Keratinocyte (primary cell): ENCODE data around the gene AK8. TPM values are rescaled to one million over a fixed set of nuclear protein-coding genes. Genes with fewer than 3 reads are reported as not detected.

ENCODE experiments used
- DNase-seq: peaks from one replicate; pipeline ENCODE4 v3.0.0-alpha.2; 2011; ENCODE audit warnings: low read depth, missing footprints, low spot score
- FAIRE-seq: peaks from 2 replicates; lab custom pipeline; 2011; peaks lifted over from hg19 to GRCh38; lab: Jason Lieb, UNC
- H2AFZ ChIP-seq: 2 replicates; pipeline ENCODE4 v1.6.0; 2012; ENCODE audit warnings: low read length, control low read depth, inconsistent platforms; ENCODE audit not compliant: control insufficient read depth
- H3K27ac ChIP-seq: 2 replicates; pipeline ENCODE4 v1.5.1; 2011; ENCODE audit warnings: low read length; ENCODE audit not compliant: control insufficient read depth, insufficient read depth
- H3K27me3 ChIP-seq: 3 replicates; pipeline ENCODE4 v1.6.0; 2011; ENCODE audit warnings: low read length; ENCODE audit not compliant: control insufficient read depth, insufficient read depth; ENCODE audit errors: extremely low read depth
- H3K36me3 ChIP-seq, 2 experiments: 2 replicates in 1 of 2; 3 replicates in 1 of 2; pipeline ENCODE4 v1.5.1; 2011; ENCODE audit warnings: low read length in 2 of 2, mild to moderate bottlenecking in 1 of 2; ENCODE audit not compliant: control insufficient read depth in 2 of 2, insufficient read depth in 2 of 2; ENCODE audit errors: extremely low read depth in 1 of 2
- H3K4me1 ChIP-seq: 3 replicates; pipeline ENCODE4 v1.5.1; 2011; ENCODE audit warnings: low read length; ENCODE audit not compliant: control insufficient read depth, insufficient read depth; ENCODE audit errors: extremely low read depth
- H3K4me2 ChIP-seq: 3 replicates; pipeline ENCODE4 v1.6.0; 2011; ENCODE audit warnings: low read depth, low read length; ENCODE audit not compliant: control insufficient read depth, insufficient read depth; ENCODE audit errors: extremely low read depth
- H3K4me3 ChIP-seq, 3 experiments: fragments of 200-600 bp in 1 of 3; sonication (generic) in 1 of 3; 2 replicates in 2 of 3; 3 replicates in 1 of 3; pipeline ENCODE4 v1.5.1; 2011 to 2016; ENCODE audit warnings: low read length in 3 of 3, mild to moderate bottlenecking in 3 of 3, control low read depth in 2 of 3, inconsistent platforms in 1 of 3, low read depth in 1 of 3, mixed read lengths in 1 of 3, mixed run types in 1 of 3, moderate library complexity in 1 of 3; ENCODE audit not compliant: control insufficient read depth in 2 of 3, insufficient read depth in 2 of 3; ENCODE audit errors: extremely low read depth in 1 of 3
- H3K79me2 ChIP-seq: 2 replicates; pipeline ENCODE4 v1.6.0; 2012; ENCODE audit warnings: low read length; ENCODE audit not compliant: control insufficient read depth, insufficient read depth
- H3K9ac ChIP-seq: 3 replicates; pipeline ENCODE4 v1.6.0; 2011; ENCODE audit warnings: low read length; ENCODE audit not compliant: control insufficient read depth, insufficient read depth; ENCODE audit errors: extremely low read depth
- H3K9me1 ChIP-seq: 3 replicates; pipeline ENCODE4 v1.6.0; 2011; ENCODE audit warnings: low read length; ENCODE audit not compliant: control insufficient read depth, insufficient read depth; ENCODE audit errors: extremely low read depth
- H3K9me3 ChIP-seq: 2 replicates; pipeline ENCODE4 v1.5.1; 2012; ENCODE audit warnings: low read depth, low read length; ENCODE audit not compliant: control insufficient read depth
- H4K20me1 ChIP-seq: 3 replicates; pipeline ENCODE4 v1.6.0; 2011; ENCODE audit warnings: low read length; ENCODE audit not compliant: control insufficient read depth, insufficient read depth; ENCODE audit errors: extremely low read depth
- CTCF ChIP-seq, 3 experiments: IDR thresholded peaks in 1 of 3; conservative IDR thresholded peaks in 1 of 3; optimal IDR thresholded peaks in 1 of 3; 2 replicates in 2 of 3; 3 replicates in 1 of 3; pipeline versions ENCODE3 to v1.5.1; 2011; ENCODE audit warnings: low read length in 3 of 3, mild to moderate bottlenecking in 3 of 3, moderate library complexity in 2 of 3, control low read depth in 1 of 3, inconsistent platforms in 1 of 3; ENCODE audit not compliant: insufficient read depth in 2 of 3; ENCODE audit errors: extremely low read depth in 1 of 3
- EZH2 ChIP-seq: IDR thresholded peaks from one replicate; pipeline ENCODE4 v1.6.1; 2012; ENCODE audit warnings: inconsistent platforms, mild to moderate bottlenecking, low read length, moderate library complexity
- dilution Hi-C: fragments of 300-500 bp; cut with MboI; formaldehyde crosslinking; loops from one replicate; pipeline ENCODE4 v1.7.0; 2020; ENCODE audit warnings: low sequenced_read_pairs; ENCODE audit not compliant: extremely low pct_ligation_motif_present
- polyA plus RNA-seq, 5 experiments: library from polyadenylated mRNA; depleted of rRNA in 3 of 5; stranded (reverse) in 3 of 5; stranded (forward) in 1 of 5; unstranded in 1 of 5; fragments of >200 nt; gene quantifications; 1 replicate in 1 of 5; 2 replicates in 3 of 5; 3 replicates in 1 of 5; pipeline versions ENCODE4 v1.2.1 to v1.2.3, GENCODE V29; 2011 to 2012; ENCODE audit warnings: missing spikeins in 2 of 5, low read depth in 1 of 5, low replicate concordance in 1 of 5

The AK8 gene
- polyA plus RNA-seq, 1 donor (not counting 4 experiments of a cell fraction or from before 2014, with no cell fraction given), result 0.24 TPM

- Histone ChIP-seq H3K9me1 (no peaks in the 10 kb centered on the region), H3K4me2 (no peak overlapping the region), H3K9ac (no peak overlapping the region), H3K4me3 (no peak overlapping the region), H3K36me3 (no peaks in the 10 kb centered on the region), H4K20me1 (no peaks in the 10 kb centered on the region), H2AFZ (no peak overlapping the region), H3K27me3 (no peaks in the 10 kb centered on the region), H3K9me3 (no peaks in the 10 kb centered on the region), H3K4me1 (no peaks in the 10 kb centered on the region), H3K27ac (no peak overlapping the region), H3K79me2 (no peaks in the 10 kb centered on the region)
- FAIRE-seq (no peak), DNase-seq (no peak)
- TF ChIP-seq CTCF (optimal IDR thresholded peaks at IDR 0.05 in 1 of 3, IDR thresholded peaks at IDR 0.05 in 1 of 3, conservative IDR thresholded peaks at IDR 0.05 in 1 of 3; ENCODE audit: extremely low read depth in 1 of 3, insufficient read depth in 2 of 3, low read length in 3 of 3) (no peak), EZH2 (no peak)
- dilution Hi-C loops, result no loop called here
Measured at GRCh38 chr9:132710333-132710732, 167.8 kb downstream of the AK8 start.

- H3K9me1 ChIP-seq, result no peaks in the 10 kb centered on the region
- dilution Hi-C loops, result no loop called here
- FAIRE-seq (no peak), DNase-seq (no peak)
- TF ChIP-seq EZH2 (no peak), CTCF (optimal IDR thresholded peaks at IDR 0.05 in 1 of 3, IDR thresholded peaks at IDR 0.05 in 1 of 3, conservative IDR thresholded peaks at IDR 0.05 in 1 of 3; ENCODE audit: extremely low read depth in 1 of 3, insufficient read depth in 2 of 3, low read length in 3 of 3) (no peak)
- H3K27me3 ChIP-seq, result no peaks in the 10 kb centered on the region
- no peak overlapping the region for H3K4me2 ChIP-seq
- H3K9me3 ChIP-seq, result no peaks in the 10 kb centered on the region
- no peak overlapping the region for H3K4me3 ChIP-seq
- no peaks in the 10 kb centered on the region for H3K79me2 ChIP-seq
- no peak overlapping the region for H3K9ac ChIP-seq
- no peak overlapping the region for H3K27ac ChIP-seq
- no peak overlapping the region for H2AFZ ChIP-seq
- H4K20me1 ChIP-seq, result no peaks in the 10 kb centered on the region
- no peaks in the 10 kb centered on the region for H3K4me1 ChIP-seq
- H3K36me3 ChIP-seq, result no peaks in the 10 kb centered on the region
Measured at GRCh38 chr9:132708769-132709430, 169.2 kb downstream of the AK8 start.
